ENCODE results near the gene PAX8.
A peak's percentile ranks its signal among the peaks of the same experiment; 100 is the strongest.

PAX8 gene

DNA sequence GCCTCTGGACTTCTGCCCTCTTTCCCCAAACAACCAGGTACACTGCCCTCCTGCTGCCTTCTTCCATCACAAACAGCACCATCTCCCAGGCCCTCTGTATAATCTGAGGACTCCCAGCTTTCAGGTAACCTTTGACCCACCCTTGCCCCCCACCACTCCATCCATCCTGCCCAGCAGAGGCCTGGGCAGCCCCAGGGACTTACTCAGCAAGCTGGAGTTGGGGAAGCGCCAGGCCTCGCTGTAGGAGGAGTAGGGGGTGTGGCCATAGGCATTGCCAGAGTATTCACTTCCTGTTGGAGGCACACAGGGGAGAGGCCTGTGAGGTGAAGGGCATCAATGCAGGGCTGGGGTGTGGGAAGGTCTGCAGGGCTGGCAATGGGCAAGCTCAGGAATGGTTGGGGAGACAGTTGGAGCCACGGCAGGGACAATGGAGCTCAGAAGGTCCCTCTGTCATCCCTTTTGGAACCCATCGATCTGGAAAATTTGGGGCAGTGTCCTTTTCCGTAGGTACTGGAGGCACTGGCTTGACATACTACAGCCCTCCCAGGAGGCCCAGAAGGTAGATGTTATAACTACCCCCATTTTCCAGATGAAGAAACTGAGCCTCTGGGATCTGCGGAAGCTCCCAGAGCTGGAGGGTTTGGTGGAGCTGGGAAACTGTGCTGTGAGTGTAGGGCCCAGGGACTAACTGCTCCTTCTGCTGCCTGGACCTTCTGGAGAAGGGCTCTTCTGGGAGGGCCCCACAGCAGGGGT is 58.7 kb downstream of the PAX8 start:
- DNase-seq (ENCODE audit: low spot score): no peak

DNA sequence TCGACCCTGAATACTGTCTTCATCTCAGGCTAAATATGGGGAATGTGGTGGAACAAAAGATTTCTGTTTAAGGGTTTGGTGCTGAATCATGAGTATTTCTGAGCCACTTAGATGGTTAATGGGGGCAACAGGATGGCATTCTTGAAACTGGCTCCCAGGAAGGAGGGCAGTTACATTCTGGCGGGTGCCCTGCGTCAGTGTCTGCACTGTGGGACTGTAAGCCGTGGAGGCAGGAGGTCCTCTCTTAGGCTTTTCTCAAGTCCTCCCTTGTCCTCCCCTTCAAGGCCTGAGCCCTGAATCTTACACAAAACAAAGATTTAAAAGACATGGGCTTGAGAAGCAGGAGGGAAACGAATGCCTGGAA is 59.2 kb downstream of the PAX8 start:
- DNase-seq (ENCODE audit: low spot score): no peak

DNA sequence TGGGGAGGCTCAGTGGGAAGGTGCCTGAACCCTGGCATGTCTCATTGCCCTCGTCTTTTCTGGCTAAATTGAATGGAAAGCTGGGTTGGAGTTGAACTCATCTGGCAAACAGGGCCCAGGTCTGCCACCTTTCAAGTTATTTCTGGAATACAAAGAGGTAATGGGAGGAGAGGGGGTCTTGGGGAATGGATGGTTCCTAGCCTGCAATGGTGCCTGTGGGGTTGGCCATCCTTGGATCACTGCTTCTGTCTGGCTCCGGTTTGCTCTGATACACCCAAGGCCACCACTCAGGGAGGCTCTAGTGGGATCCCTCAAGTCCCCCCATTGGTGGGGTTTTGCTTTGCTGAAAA is 59.7 kb downstream of the PAX8 start:
- no peak for DNase-seq (ENCODE audit: low spot score)

DNA sequence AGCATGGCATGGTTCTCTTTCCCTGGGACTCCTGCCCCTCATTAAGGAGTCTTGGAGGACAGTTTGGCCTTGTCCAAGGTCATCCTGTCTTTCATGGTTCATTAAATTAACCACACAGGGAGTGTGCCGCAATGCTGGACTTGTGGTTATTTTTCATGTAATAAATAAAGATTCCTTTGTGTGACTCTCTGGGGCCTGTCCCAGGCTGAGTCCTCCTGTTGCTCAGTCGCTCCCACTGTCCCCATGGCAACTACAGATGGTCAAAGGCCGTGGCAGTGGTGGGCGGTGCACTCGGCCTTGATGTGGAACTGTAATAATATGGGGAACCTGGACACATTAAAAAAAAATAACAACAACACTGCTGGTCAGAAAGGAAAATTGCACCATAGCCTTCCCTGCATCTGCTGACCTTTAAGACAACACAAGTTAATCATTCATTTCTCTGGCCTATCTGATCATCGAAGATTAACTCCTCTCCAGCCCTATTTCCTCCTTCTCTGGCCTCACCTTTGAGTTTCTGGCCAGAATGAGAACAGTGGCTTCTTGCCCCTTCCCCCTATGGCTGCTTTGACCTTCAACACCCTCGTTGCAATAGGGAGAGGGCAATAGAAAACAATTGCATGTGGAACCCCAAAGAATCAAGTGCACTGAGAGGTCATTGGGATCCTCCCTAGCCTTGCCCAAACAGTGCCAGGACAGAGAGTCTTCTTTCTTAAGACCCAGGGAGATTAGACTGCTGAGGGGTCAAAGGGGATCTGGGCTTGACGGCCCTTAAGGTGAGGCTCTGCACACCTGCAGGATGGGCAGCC is 60.2 kb downstream of the PAX8 start:
- DNase-seq (ENCODE audit: low spot score): no peak

DNA sequence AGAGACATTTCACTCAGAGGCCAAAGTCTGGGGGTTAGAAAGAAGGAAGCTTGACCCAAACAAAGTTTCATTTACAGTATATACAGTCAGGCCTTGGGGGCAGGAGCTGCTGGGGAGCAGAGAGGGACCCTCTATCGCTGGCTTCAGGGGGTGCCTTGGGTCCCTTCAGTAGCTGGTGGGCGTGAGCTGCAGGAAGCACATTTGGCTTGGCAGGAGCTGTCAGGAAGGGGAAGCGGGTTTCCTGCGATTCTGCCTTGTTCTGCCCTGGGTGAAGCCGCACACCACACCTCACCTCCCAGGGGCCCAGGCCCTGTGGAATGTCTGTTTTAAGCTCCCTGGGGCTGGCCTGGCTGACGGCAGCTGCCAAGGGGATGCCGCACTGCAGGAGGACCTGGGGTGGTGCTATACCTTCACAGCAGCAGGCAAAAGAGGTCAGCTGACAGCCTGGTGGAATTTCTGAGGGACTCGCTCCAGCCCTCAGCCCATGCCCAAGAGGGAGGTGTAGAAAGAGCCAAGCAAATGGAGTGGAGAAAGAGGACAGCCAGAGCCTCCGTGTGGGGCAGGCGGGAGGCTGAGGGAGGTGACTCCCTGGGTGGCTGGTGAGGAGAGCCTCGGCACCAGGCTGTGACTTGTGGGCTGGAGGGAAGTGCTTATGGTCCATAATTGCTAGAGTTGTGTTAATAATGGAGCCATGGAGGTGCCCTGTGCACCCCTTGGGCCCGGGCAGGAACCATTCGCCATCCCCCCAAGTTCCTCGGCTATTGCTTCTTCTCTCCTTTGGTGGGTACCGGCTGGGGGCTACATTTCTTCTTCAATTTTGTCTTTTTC is 61.1 kb downstream of the PAX8 start:
- DNase-seq (ENCODE audit: low spot score): no peak

DNA sequence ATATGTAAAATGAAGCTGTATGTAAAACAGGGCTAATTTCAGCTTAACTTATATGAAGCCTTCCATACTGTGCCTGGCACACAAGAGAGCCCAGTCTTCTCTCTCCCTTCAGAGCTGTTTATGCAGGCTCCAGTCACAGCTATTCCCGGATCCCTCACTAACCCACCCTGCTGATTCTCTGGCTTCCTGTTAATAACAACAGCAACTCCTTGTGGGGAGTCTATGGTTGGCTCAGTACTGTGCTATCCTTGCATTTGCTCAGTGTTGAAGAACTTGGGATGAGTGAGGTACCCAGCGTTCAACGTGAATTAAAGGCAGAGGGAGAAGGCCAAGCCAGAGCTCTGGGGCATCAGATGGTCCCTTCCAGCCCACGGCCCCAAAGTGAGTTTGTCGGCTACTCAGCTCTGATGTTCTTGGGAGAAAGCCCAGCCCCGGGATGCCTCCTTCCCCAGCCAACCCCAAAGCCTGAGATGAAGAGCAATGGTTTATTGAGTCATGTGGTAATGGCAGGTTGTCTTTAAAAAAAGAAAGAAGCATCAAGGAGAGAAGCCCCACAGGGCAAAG is 61.7 kb downstream of the PAX8 start:
- no peak for DNase-seq (ENCODE audit: low spot score)

DNA sequence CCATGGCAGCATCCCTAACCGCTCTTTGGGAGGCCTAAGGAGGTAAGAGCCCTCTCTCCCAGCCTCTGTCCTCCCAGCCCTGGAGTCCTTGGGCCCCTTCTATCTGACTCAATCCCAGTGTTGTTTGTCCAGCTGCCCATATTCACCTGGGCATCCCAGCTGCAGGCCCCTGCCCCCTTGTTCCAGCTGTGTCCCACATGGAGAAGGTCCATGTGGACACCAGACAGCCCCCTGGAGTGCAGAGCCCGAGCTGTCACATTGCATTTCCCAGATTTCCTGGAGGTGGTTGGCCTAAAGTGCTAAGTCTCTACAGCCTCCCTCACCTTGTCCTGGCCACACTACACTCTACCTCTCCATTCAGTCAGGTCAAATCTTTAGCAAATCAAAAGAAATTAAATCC is 62.4 kb downstream of the PAX8 start:
- DNase-seq (ENCODE audit: low spot score): no peak

DNA sequence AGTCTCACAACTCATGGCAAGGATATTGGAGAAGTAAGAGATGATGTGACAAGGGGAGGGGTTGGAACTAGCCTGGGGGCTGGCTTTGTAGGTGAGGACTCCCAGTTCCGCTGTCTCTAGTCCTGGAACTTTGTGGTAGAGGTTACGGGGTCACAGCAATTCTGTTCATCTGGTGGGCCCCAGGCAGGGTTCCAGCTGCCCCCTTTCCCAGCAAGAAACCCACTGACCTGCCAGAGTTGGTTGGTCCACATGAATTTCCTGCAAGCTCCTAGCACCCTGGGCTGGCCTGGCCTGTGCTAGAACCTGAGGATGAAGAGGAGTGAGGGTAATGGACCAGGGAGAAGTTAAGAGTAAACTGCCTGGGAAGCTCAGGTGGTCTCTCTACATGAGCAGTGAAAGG is 63.7 kb downstream of the PAX8 start:
- no peak for DNase-seq (ENCODE audit: low spot score)

DNA sequence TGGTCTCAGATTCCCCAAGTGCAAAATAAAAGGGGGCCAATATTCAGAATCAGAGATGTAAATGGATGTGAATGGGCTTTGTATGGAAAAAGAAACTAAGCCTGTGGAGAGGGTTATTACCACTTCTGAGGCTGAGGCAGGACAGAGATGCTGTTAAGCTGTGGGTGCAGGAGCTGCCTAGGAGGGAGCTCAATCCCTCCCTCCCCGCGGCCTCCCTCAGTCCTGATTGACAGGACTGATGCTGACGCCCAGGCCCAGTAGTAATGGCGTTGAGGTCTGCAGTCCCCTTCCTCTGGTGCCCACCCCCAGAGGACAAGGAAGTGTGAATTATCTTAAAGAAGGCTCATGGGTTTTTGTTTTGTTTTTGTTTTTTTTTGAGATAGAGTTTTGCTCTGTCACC is 64.6 kb downstream of the PAX8 start:
- no peak for DNase-seq (ENCODE audit: low spot score)

DNA sequence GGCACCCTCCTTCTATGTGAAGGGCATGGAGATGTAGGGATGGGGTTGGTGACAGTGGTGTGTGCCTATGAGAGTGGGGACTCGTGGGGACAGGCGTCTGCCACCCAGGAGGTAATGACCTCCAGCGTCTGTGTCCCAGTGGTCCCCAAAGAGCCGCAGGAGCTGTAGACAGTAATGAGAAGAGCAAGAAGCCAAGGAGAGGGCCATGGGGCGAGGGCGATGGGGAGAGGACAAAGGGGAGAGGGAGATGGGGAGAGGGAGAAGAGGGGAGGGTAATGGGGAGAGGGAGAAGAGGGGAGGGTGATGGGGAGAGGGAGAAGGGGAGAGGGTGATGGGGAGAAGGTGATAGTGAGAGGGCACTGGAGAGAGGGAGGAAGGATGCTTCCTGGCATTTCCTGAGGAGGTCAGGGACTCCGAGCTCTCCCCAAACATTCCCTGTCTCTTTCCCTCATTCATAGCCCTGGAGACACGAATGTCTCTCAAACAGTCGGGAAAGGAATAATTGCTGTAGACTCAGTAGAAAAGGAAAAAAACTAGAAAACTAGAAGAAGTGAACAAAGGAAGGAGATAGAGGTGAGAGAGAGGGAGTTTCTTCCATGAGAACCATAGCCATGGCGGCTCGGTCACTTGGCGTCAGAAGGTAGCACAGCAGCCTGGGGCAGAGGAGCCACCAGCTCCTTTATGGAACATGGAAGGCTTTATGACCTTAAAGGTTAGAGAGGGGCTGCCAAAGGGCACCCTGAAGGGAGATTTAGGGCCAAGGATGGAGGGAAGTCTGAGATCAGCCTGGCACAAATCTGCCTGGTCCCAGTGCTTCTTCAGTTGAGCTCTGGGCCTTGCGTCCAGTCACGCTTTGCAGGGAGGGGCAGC is 65.4 kb downstream of the PAX8 start:
- no peak for DNase-seq (ENCODE audit: low spot score)

DNA sequence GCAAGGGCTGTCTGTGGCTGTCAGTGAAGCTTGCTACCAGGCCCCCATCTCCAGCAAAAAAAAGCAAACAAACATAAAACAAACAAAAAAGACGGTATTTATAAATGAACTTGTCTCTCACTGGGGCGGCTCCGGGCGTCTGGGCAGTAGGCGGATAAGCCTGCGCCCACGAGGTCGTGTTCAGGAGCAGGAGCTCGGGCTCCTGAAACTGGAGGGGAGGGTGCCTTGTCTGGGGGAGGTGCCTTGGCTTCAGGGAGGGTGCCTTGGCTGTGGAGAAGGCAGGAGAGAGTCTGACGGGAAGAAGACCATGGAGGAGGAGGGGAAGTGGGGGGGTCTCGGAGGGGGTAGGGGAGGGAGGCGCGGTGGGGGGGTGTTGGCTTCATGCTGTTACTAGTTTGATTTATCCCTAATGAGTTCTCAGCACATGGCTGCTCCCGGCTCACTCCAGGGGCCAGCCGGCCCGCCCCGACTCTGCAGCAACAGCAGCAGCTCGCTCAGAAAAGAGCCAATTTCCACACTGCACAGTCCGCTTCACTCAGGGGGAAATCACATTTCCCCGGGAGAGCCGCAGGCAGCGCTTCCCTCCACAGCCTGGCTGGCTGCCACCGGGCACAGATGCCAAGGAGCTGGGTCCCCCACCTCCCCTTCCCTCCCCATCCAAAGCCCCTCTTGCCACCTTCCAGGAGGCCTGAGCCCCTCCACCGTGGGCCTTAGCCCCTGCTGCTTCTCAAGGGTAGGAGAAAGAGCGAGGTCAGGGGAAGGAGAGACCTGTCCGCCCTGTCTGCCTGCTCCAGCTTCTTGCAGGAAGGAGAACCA is 66.3 kb downstream of the PAX8 start:
- DNase-seq (ENCODE audit: low spot score): no peak

DNA sequence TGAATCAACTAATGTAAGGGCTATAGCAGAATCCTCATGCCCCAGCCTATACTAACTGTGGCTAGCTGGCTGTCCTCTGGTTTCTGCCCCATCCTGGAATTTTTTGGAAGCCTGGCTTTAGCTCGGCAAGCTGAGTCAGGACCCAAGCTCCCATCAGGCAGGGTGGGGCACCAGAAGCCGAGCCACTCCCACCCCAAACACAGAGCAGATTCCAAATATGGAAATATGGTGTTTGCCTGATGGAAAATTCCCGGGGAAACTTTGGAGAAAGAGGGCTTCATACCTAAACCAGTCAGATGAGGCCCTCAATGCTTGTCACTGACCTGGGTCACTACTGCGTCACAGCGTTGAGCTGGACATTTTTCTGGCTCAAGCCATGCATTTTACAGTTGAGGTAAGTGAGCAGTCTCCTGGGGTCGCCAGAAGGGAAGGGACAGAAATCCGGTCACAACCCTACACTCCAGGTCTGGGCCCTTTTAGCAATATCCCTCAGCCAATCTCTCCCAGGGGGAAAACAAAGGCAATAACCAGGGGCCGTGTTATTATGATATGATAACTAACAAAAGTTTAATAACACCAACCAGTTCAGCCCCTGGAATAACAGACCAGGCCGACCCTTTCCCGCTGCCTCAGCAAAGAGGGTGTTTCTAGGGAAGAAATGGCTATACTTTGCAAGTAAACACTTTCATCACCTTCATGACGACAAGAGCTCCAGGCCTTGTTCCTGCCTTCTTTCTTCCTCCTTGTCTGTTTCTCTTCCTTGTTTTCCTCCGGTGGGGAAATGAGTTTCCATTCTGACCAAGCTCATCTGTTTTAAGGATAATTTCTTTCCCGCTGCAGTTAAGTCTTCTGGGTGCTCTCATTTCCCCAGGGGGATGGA is 67.3 kb downstream of the PAX8 start:
- no peak for DNase-seq (ENCODE audit: low spot score)

DNA sequence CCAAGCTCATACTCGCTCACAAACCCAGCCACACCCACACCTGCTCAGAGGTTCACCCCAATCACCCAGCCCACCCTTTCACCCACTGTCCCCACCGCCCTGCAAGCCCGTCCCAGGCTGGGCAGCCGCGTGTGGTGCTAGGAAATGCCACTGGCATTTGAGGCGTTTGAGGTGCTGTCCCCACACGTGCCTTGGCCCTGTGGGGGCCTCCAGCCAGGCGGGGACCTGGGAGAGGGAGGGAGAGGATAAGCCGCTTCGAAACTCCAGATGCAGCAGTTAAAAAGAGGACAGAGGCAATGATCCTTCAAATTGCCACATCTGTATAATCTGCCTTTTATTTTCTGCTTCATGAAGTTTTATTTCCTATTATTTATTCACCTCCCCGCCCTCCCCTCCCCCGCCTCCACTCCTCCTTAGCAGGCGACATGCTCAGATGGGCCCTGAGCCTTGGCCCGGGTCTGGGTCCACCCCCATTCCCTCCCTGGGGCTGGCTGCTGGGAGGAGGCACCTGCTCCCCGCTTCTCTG is 69.0 kb downstream of the PAX8 start:
- DNase-seq (ENCODE audit: low spot score): no peak

DNA sequence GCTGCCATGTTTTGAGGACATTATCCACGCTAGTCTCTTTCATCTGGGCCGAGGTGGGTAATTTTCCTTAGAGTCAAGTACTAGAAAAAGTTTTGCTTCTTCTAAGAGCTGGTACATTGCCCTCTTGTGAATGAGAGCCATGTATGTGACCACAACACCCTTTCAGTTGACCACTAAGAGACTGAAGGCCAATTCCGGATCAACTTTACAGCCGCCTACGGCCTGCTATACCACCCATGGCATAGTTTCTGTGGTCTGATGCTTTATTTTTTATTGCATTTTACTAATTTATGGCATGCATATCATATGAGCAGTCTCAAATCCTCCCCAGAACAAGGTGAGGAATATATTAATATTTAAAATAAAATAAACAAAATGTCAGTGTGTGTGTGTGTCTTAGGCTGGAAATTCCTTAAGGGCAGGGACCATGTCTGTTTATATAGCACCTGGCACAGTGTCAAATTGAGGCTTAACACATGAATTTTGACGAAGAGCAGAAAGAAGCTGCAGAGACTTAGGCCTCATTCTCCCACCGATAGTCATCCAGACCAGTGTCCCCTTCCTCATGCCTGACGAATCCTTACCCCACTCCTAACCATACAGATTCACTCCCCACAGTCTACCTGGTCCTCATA is 69.6 kb downstream of the PAX8 start:
- no peak for DNase-seq (ENCODE audit: low spot score)

DNA sequence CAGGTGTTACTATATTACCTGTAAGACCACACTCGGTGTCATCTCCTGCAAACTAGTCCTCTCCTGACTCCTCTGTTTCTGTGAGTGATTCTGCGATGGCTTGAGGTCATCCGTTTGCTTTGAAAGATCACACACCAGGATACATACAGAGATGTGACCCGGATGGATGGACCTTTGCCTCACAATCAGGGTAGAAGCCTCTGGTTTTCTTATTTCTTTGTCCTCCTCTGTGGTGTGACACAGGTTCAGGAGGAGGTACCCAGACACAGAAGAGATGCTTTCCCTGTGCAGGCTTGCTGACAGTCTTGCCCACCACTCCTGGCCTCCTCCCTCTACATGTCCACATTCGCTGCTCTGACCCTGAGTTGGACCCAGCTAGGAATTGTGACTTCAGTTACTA is 70.3 kb downstream of the PAX8 start:
- DNase-seq (ENCODE audit: low spot score): no peak

DNA sequence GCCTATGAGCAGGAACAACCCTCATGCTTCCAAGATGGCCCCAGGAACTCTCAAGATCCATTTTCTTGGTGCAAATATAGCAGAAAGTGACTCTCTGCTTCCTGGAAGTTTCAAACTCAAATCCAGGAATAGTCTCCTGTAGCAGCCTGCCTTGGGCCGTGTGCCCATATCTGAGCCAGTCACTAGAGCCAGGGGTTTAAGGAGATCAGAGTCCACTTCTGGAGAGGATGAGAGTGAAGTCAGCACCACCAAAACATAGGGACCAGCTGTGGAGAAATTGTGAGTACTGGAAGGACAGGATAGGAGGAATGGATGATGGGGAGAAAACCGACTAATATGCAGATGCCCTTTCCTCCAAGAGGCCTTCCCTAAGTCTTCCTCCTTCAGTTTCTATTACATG is 71.7 kb downstream of the PAX8 start:
- no peak for DNase-seq (ENCODE audit: low spot score)

DNA sequence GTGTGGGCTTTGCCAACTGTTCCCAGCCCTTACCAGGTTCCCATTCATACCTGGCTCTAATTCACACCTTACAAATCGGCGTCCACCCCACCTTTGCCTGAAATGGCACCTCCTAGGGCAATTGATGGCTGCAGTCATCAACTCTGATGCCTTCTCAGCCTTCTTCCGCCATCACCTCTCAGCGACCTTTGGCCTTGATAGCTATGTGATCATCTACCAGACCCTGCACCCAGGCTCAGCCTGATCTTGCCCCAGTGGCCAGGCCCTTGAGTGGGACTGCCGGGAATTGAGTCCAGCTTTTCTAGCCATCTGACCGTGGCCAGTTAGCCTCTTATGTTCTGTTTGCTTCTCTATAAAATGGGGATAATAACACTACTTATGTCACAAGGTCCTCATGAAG is 72.5 kb downstream of the PAX8 start:
- no peak for DNase-seq (ENCODE audit: low spot score)

DNA sequence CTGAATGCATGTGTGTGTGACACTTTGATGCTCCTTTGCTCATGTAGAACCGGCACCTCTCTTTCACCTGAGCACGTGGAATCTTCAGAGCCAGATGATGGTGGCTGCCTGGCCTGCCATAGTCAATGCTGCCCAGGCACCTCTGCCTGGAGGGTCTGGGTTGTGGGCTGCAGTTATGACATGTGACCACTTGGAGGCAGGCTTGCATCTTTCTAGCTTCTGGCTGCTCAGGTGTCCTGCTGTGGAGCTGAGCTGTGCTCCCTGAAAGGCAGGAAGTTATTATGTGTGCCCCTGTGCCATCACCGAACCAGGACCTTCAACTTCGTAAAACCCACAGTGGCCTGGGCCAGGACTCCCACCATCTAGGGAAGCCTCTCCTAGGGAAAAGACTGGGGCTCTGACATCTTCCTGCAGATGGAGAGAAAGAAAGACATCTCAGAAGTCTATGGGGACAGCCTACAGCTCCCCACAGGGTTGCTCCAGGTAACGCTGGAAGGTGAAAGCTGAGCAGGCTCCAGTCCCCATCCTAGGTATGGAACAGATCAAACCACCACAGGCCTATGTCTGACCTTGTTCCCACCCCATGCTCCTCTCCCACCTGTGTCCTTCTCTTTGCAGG is 74.7 kb downstream of the PAX8 start:
- peak; percentile 67 for DNase-seq (ENCODE audit: low spot score)

DNA sequence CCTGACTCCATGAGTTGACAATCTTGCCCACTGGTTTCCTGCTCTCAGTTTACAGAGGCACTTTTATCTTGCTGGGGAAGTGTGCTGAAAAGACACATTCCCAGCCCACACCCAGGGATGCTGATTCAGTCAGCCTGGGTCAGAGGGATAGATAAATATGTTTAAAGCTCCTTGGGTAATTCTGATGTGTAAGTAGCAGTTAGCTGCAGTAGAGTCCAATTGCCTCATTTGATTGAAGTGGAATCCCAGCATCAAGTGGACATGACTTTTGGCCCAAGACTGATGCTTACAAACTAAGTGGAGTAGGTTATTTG is 75.5 kb downstream of the PAX8 start:
- DNase-seq (ENCODE audit: low spot score): no peak

Measured in hematopoietic multipotent progenitor cell treated with erythropoietin and hydrocortisone succinate and interleukin-3 and kit ligand, for 15 days (in vitro differentiated cells).